MM.1S (cell line): Measurements from ENCODE around the gene C21orf91.

ENCODE experiments used
- EZH2phosphoT487 ChIP-seq: fragments of 300-600 bp; sonication (generic); IDR thresholded peaks from 2 replicates; pipeline ENCODE4 v1.6.1; 2018; ENCODE audit warnings: antibody characterized with exemption, low read length
- TF ChIP-seq, protein P1 (sequence below): fragments of 300-600 bp; sonication (generic); IDR thresholded peaks from 2 replicates; pipeline ENCODE4 v1.5.1; 2016; ENCODE audit warnings: antibody characterized with exemption, low read length, mixed read lengths

DNA sequence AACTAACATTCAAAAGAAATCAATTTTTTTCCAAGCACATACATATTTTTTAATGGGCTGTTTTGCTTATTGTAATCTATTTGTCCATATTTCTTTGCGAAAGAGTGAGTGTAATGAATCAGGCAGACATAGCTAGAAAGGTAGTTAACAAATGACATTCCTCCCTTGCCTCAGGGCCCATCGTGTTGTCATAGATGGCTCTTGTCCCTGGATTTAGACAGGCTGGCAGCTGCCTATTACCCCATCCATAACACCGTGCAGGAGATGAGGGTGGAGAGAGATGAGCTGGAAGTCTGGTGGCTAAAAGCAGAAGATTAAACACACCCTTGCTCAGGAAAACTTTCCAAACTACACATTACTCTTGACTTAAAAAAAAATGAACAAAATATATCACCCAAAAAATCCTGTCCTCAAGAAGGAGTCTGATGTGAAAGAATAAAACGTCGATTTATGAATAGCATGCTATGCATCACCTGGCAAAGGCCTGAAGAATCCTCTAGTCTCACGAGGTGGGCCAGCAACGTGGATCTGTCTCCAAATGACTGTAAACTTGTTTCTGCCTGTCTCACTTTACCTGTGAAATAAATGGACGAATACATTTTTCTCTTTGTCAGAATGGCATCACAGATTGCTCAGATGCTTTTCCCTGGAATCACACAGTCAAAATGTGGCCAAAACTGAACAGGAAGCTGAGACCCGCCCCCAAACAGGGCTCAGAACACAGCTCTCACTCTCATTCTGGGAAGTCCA, 55.7 kb downstream of the C21orf91 start:
- TF ChIP-seq, protein P1, sequence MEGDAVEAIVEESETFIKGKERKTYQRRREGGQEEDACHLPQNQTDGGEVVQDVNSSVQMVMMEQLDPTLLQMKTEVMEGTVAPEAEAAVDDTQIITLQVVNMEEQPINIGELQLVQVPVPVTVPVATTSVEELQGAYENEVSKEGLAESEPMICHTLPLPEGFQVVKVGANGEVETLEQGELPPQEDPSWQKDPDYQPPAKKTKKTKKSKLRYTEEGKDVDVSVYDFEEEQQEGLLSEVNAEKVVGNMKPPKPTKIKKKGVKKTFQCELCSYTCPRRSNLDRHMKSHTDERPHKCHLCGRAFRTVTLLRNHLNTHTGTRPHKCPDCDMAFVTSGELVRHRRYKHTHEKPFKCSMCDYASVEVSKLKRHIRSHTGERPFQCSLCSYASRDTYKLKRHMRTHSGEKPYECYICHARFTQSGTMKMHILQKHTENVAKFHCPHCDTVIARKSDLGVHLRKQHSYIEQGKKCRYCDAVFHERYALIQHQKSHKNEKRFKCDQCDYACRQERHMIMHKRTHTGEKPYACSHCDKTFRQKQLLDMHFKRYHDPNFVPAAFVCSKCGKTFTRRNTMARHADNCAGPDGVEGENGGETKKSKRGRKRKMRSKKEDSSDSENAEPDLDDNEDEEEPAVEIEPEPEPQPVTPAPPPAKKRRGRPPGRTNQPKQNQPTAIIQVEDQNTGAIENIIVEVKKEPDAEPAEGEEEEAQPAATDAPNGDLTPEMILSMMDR = no peak
- TF ChIP-seq EZH2phosphoT487 = no peak
